GM19452 (cell line): ENCODE data around the gene PHRF1.
"Not testable (repeated sequence)": the region's sequence is repeated elsewhere in the genome, so short reads cannot be mapped to it uniquely, and the experiment has no call there.

Source experiments
- ATAC-seq: cut with Tn5 transposase; IDR thresholded peaks from one replicate; pipeline ENCODE4 v1.9.1; 2021; ENCODE audit not compliant: unreplicated experiment

Gene PHRF1

GRCh38 chr11:650482-650881 lies 74.2 kb downstream of the PHRF1 start:
- ATAC-seq, result no peak

- not testable (repeated sequence) for ATAC-seq
These were observed 76.9 kb downstream of the PHRF1 start for GRCh38 chr11:653136-653535.

- ATAC-seq, result no peak
These were observed 77.6 kb downstream of the PHRF1 start for GRCh38 chr11:653837-654236.

DNA sequence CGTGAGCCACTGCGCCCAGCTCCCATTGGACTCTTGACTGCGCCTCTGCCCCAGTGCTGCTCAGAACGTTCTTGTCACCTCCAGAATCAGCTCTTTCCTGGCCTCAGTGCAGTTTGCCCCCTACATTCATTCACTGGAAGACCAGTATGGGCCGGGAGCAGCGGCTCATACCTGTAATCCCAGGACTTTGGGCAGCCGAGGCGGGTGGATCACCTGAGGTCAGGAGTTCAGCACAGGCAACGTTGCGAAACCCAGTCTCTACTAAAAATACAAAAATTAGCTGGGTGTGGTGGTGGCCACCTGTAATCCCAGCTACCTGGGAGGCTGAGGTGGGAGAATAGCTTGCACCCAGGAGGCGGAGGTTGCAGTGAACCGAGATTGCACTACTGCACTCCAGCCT lies 78.2 kb downstream of the PHRF1 start:
- ATAC-seq, result not testable (repeated sequence)

DNA sequence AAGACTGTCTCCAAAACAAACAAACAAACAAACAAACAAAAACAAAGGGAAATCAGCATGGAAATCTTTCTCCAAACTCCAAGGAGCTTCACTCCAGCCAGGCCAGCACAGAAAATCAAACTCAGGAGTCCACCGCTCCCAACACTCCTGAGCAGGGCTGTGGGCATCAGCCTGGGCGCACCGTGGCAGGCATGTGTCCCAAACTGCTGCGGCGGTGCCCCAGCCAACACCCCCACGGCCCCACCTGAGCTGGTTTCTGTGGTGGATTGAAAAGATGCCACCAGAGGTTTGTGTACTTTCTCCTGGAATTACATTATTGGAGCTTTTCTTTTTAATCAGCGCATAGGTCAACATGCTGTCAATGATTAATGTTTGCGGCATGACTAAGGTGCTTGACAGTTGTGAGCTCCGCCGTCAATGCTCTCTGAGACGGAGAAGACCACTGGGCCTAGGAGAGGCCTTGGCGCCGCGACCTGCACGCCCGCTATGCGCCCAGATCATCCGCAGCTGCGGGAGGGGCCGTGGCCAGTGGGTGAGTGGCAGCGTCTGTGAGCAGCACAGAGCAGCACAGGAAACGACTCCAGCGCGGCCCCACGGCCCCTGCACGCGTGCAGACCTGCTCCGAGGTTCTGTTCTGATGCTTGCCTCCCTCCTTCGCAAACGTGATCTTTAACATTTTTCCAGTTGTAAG lies 78.9 kb downstream of the PHRF1 start:
- no peak for ATAC-seq

- ATAC-seq, result no peak
These were observed 80.2 kb downstream of the PHRF1 start for GRCh38 chr11:656426-656825.

DNA sequence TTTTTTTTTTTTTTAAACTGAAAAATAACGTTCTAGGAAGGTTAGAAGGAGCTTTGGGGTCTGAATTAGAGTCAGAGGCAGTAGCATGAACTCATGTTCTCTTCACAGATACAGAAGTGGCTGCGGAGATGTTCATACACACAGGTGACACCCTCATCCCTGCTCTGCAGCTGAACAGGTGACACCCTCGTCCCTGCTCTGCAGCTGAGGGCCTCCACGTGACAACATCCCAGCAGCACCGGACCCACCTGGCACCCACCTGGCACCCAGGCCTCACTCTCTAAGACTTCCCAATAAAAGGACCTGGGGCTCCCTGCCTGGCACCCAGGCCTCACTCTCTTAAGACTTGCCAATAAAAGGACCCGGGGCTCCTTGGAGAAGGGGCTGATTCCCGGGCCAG lies 80.6 kb downstream of the PHRF1 start:
- no peak for ATAC-seq

- ATAC-seq, result no peak
These were observed 81.4 kb downstream of the PHRF1 start for GRCh38 chr11:657691-658126.

GRCh38 chr11:659532-660085 lies 83.3 kb downstream of the PHRF1 start:
- no peak for ATAC-seq

DNA sequence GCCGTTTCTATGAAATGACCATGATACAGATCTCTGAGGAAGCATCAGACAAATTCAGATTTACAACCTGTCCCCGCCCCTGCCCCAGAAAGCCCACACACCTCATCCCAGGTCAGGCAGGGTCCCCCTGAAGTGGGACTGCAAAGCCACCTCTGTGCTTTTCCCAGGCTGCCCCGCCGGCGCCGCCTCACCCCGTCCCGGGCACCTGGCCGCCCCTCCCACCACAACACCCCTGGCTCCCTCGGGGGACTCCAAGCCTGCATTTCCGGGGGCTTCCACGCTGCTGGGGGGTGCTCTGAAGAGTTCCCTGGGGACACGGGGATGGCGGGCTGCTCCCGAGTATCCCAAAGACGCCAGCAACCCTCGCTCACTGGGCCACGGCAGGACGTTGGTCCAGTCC lies 84.0 kb downstream of the PHRF1 start:
- no peak for ATAC-seq

DNA sequence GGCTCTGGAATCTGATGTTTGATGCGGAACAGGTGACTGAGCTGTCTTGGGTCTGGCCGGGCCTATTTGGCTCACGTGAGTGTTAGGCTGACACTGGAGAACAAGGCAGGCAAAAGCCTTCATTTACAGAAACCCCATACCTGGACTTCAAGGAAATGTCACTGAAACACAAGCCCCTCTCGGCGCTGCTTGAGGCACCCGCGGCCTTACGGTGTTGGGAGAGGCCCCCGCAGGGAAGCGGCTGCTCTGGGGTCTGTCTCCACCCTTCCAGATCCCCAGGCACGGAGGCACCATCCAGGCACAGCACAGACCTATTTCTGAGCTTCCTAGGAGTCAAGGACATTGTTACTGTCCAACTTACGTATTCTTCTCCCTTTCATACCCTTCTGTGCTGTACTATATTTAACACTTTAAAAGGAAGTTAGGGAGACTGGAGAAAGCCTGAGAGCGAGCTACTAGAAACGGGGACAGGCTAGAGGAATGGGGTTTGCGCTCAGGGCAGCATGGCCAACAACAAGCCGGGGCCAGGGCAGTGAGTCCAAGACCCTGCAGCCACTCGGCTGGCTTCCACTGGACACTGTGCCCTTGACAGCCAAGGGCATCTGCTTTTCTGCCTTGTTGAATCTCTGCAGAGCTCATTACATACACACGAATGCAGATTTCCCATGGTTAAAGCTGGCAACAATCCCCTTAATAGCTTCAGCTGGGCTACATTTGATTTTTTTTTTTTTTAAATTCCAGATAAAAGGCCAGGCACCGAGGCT lies 84.6 kb downstream of the PHRF1 start:
- no peak for ATAC-seq
